CD4-positive, CD25-positive, alpha-beta regulatory T cell (primary cell): ENCODE measurements around the gene C10orf120. TPM values are rescaled to one million over a fixed set of nuclear protein-coding genes. Genes with fewer than 3 reads are reported as not detected.

ENCODE experiments used
- ATAC-seq, 2 donors: fragments of 150-1000 bp; cut with Tn5 transposase; one replicate each; pipeline ENCODE4 v1.10.0; 2021; ENCODE audit warnings: low read depth in 2 of 2, moderate number of reproducible peaks in 2 of 2, moderate library complexity in 1 of 2
- DNase-seq, 3 donors: peaks; one replicate each; pipeline versions ENCODE4 v3.0.0 to v3.0.0-alpha.2; 2012 to 2022; ENCODE audit warnings: mixed read lengths in 1 of 3
- H3K27ac ChIP-seq: one replicate; pipeline ENCODE4 v1.7.0; 2013; ENCODE audit warnings: mild to moderate bottlenecking, low read length; ENCODE audit not compliant: insufficient read depth, poor library complexity, severe bottlenecking
- H3K27me3 ChIP-seq: one replicate; pipeline ENCODE4 v1.7.0; 2013; ENCODE audit warnings: low read length; ENCODE audit not compliant: control insufficient read depth, insufficient read depth
- H3K36me3 ChIP-seq: one replicate; pipeline ENCODE4 v1.7.0; 2013; ENCODE audit warnings: mild to moderate bottlenecking, low read length, moderate library complexity; ENCODE audit not compliant: control insufficient read depth, insufficient read depth
- H3K4me1 ChIP-seq: 2 replicates; pipeline ENCODE4 v1.7.0; 2013; ENCODE audit warnings: mild to moderate bottlenecking, low read length; ENCODE audit not compliant: insufficient read depth, control insufficient read depth, poor library complexity, severe bottlenecking
- H3K4me3 ChIP-seq: one replicate; pipeline ENCODE4 v1.7.0; 2013; ENCODE audit warnings: low read depth, mild to moderate bottlenecking, low read length, moderate library complexity
- H3K9me3 ChIP-seq, 2 experiments: 1 replicate in 1 of 2; 2 replicates in 1 of 2; pipeline ENCODE4 v1.7.0; 2013; ENCODE audit warnings: low read length in 2 of 2, mild to moderate bottlenecking in 1 of 2, moderate library complexity in 1 of 2; ENCODE audit not compliant: control insufficient read depth in 2 of 2
- H3K27ac Mint-ChIP-seq, 3 donors: one replicate each; pipeline ENCODE4 v1.8.0; 2020 to 2022; ENCODE audit warnings: mild to moderate bottlenecking in 3 of 3, mixed read lengths in 3 of 3, moderate library complexity in 2 of 3
- H3K27me3 Mint-ChIP-seq: one replicate; pipeline ENCODE4 v1.8.0; 2022; ENCODE audit warnings: mild to moderate bottlenecking, mixed read lengths
- H3K36me3 Mint-ChIP-seq: one replicate; pipeline ENCODE4 v1.8.0; 2020; ENCODE audit warnings: mixed read lengths
- H3K4me1 Mint-ChIP-seq, 4 donors: one replicate each; pipeline ENCODE4 v1.8.0; 2020 to 2022; ENCODE audit warnings: mixed read lengths in 4 of 4, mild to moderate bottlenecking in 1 of 4
- H3K4me3 Mint-ChIP-seq, 4 donors: one replicate each; pipeline ENCODE4 v1.8.0; 2020 to 2022; ENCODE audit warnings: mild to moderate bottlenecking in 4 of 4, mixed read lengths in 4 of 4, moderate library complexity in 3 of 4
- H3K9me3 Mint-ChIP-seq, 7 donors: one replicate each; pipeline ENCODE4 v1.8.0; 2020 to 2022; ENCODE audit warnings: mixed read lengths in 7 of 7, mild to moderate bottlenecking in 3 of 7, moderate library complexity in 2 of 7
- polyA plus RNA-seq, 4 donors: library from polyadenylated mRNA; unstranded; fragments of 300-500 nt; fragmentation: Illumina TruSeq; gene quantifications; one replicate each; pipeline ENCODE4 v1.2.3, GENCODE V29; 2021
- total RNA-seq: library from RNA; stranded (reverse); gene quantifications from one replicate; pipeline ENCODE4 v1.2.3, GENCODE V29; 2022

Gene C10orf120
- total and polyA plus RNA-seq, 5 donors from 2014 or later = not detected

DNA sequence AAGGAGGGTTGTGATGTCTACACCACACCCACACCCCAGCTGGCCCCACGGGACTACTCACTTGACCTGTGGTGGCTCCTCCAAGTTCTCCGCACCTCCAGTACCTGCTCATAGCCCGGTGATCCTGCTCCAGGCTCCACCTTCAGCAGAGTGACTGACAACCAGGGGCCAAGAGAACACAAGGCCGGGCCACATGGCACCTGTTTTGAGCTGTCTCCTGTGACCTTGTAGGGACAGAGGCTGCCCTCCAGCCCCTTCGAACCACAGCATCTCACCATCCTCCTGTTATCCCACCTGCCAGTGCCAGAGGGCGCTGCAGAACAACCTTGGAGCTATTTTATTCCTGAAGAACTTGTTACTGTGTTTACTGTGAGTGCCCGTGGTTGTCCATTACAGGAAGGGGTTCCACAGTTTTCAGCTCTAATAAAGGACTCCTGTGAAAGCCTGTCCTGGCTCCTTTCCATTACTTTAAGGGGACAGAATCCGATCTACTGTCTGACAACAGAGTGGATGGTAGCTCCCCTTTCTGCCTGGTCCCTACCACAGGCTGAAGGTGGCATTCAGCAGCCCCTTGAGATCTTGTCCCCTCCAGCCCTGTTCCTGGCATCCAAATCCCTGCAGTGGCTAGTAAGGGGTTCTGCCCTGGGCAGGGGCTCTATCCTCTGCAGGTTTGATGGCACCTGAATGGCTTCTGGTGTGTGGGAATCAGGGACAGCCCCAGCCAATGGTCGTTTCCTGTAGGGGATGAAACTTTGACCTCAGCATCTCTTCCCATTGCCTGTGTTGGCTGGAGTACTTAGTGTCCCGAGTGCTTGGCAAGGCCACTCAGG is 50.8 kb downstream of the C10orf120 start:
- no peaks in the 10 kb centered on the region for H3K9me3 ChIP-seq
- H3K36me3 ChIP-seq = no peaks in the 10 kb centered on the region
- no peak overlapping the region for H3K4me3 ChIP-seq
- peaks cover 0 to 2% (median 0%) of the 10 kb centered on the region in 7 donors for H3K9me3 Mint-ChIP-seq
- ATAC-seq = no peak
- no peaks in the 10 kb centered on the region for H3K27me3 ChIP-seq
- no peaks in the 10 kb centered on the region for H3K4me1 ChIP-seq
- no peak overlapping the region for H3K27ac ChIP-seq
- H3K4me1 Mint-ChIP-seq = no peaks in the 10 kb centered on the region
- H3K27ac Mint-ChIP-seq = no peak overlapping the region
- DNase-seq = peak in 1 of 3 donors; percentile 30
- H3K4me3 Mint-ChIP-seq = no peak overlapping the region
- H3K27me3 Mint-ChIP-seq = peaks cover 23% of the 10 kb centered on the region
- no peaks in the 10 kb centered on the region for H3K36me3 Mint-ChIP-seq

Other genes starting within 250 kb of the C10orf120 start
- gene ARMS2, start 245.2 kb downstream of the C10orf120 start, total RNA-seq = not detected
- gene ARMS2, start 245.2 kb downstream of the C10orf120 start, polyA plus RNA-seq = not detected
- gene HTRA1, start 238.3 kb downstream of the C10orf120 start, total RNA-seq = not detected
- gene HTRA1, start 238.3 kb downstream of the C10orf120 start, polyA plus RNA-seq = not detected
- not detected for gene DMBT1, start 139.1 kb downstream of the C10orf120 start, total RNA-seq
- gene DMBT1, start 139.1 kb downstream of the C10orf120 start, polyA plus RNA-seq = not detected
- gene CUZD1, start 146.0 kb upstream of the C10orf120 start, total RNA-seq = 1.9 TPM
- 1 to 10 TPM in 3 of 4 donors, under 1 TPM in 1; 0.53 to 1.7 (median 1.3) TPM for gene CUZD1, start 146.0 kb upstream of the C10orf120 start, polyA plus RNA-seq
- 17.2 TPM for gene FAM24B, start 179.7 kb upstream of the C10orf120 start, total RNA-seq
- 10 to 100 TPM in 2 of 4 donors, 1 to 10 TPM in 2; 5.5 to 13.5 (median 9.8) TPM for gene FAM24B, start 179.7 kb upstream of the C10orf120 start, polyA plus RNA-seq
- gene FAM24A, start 210.8 kb upstream of the C10orf120 start, total RNA-seq = not detected
- not detected for gene FAM24A, start 210.8 kb upstream of the C10orf120 start, polyA plus RNA-seq